HG02571 (cell line): ENCODE data around the gene SRSF2.
"Not testable (repeated sequence)": the region's sequence is repeated elsewhere in the genome, so short reads cannot be mapped to it uniquely, and the experiment has no call there.

Source experiments
- ATAC-seq: cut with Tn5 transposase; IDR thresholded peaks from one replicate; pipeline ENCODE4 v1.9.1; 2021; ENCODE audit warnings: mild to moderate bottlenecking, moderate library complexity; ENCODE audit not compliant: unreplicated experiment

SRSF2 gene

DNA sequence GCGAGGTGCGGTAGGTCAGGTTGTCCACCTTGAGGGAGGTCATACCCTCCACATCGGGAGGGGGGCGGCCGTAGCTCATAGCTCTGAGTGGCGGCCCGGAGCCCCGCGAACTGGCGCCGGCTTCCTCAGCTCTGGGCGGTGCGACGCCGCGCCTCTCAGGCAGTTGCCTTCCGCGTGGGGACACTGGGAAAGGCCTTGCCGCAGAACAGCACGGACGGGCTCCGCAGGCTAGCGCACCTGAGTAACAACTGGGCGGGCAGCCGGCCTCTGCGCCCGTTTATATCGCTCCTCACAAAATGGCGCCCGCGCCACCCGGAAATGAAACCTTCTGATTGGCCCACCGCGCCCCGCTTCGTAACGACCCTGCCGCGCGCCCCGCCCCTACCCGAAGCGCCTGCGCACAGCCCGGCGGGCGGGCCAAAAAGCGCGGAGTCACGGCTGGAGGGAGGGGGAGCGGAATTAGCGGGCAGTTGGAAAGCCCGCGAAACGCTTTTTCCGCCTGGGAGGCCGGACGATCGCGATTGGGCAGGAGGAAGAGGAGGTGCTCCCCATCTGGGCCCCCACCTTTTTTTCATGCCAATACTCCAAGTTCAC, at the start of gene SRSF2:
TSS of gene SRSF2 (minus strand) at position 250 of the 594 bp plus-strand sequence. CDS start at position 79, 171 bp downstream.
- peak; percentile 67 for ATAC-seq

DNA sequence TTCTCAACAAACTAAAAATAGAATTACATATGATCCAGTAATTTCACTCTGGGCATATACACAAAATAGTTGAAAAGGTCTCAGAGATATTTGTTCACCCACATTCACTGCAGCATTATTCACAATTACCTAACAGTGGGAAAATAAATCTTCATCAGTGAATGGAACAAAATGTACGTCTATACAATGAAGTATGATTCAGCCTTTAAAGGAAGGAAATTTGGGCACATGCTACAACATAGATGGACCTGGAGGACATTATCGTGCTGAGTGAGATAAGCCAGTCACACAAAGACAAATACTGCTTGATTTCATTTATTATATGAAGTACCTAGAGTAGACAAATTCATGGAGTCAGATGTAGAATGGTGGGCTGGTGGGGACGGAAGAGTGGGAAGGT, 47.8 kb upstream of the SRSF2 start:
- no peak for ATAC-seq

- no peak for ATAC-seq
Measured at GRCh38 chr17:76783146-76783545, 46.0 kb upstream of the SRSF2 start.

GRCh38 chr17:76781056-76781982, 44.2 kb upstream of the SRSF2 start:
- no peak for ATAC-seq

- ATAC-seq: no peak
Measured at GRCh38 chr17:76775021-76775600, 38.0 kb upstream of the SRSF2 start.

DNA sequence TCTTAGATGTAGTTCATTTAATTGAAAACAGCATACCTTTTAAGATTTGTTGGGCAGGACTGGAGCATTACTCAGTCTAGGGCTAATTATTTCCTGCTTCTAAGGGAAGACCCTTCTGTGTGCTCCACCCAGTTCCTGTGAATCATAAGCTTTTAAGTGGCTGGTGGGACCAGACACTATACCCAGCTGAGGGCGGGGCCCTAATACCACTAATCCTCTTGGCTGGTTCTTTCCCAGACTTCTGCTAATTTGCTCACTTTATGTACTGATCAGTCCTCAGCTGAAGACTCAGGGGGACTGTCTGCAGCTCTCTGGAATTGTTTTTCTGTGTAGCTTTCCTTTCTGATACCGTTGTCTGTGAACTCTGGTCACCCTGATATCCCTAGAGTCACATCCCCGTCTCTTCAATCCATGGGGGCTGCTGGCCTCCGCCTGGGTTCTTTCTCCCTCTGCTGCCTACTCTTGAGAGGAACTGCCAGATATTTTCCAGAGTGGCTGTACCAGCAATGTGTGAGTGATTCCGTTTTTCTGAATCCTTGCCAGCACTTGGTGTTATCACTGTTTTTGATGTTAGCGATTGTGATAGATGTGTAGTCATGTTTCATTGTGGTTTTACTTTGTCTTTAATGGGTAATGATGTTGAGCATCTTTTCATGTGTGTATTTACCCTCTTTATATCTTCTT, 35.9 kb upstream of the SRSF2 start:
- ATAC-seq: no peak

- ATAC-seq: no peak
Measured at GRCh38 chr17:76758570-76758969, 21.4 kb upstream of the SRSF2 start.

DNA sequence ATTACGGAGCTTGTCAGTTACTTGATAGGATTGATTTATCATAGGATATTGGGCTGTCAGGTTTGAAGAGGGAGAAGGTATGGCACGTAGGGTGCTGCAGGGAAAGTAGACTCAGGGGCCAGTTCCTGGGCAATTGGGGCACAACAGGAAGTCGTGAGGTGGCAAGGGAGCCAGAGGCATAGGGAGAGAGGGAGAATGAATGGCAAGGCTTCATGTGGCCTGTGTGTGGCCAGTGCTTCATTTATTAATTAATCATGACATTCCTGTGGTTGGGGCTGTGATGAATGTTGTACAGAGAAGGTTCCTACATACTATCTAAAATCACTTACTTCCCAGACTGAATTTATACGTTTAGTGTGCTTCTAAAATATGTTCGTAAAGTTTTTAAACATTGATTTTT, 20.1 kb upstream of the SRSF2 start:
- no peak for ATAC-seq

DNA sequence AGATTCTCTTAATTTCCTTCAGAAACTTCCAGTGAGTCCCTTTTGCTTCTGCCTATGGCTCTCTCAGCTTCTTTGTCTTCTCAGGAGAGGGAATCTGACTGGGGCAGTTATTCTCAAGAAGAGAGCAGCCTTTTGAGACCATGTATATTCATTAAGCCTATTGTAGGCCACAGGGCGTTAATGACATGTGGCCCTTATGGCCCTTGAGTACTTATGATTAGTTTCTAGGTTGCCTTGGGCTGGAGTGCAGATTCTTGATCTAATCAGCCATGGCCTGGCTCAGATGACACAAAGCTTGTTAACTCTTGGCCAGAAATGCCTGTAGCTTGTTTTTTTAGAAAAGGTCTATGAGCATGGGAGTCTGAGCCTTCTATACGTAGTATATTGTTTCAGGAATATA, 18.2 kb upstream of the SRSF2 start:
- no peak for ATAC-seq

GRCh38 chr17:76753061-76753961, 16.2 kb upstream of the SRSF2 start:
- no peak for ATAC-seq

GRCh38 chr17:76752006-76752405, 14.9 kb upstream of the SRSF2 start:
- no peak for ATAC-seq

- no peak for ATAC-seq
Measured at GRCh38 chr17:76751416-76751993, 14.4 kb upstream of the SRSF2 start.

- no peak for ATAC-seq
Measured at GRCh38 chr17:76748657-76749056, 11.5 kb upstream of the SRSF2 start.

DNA sequence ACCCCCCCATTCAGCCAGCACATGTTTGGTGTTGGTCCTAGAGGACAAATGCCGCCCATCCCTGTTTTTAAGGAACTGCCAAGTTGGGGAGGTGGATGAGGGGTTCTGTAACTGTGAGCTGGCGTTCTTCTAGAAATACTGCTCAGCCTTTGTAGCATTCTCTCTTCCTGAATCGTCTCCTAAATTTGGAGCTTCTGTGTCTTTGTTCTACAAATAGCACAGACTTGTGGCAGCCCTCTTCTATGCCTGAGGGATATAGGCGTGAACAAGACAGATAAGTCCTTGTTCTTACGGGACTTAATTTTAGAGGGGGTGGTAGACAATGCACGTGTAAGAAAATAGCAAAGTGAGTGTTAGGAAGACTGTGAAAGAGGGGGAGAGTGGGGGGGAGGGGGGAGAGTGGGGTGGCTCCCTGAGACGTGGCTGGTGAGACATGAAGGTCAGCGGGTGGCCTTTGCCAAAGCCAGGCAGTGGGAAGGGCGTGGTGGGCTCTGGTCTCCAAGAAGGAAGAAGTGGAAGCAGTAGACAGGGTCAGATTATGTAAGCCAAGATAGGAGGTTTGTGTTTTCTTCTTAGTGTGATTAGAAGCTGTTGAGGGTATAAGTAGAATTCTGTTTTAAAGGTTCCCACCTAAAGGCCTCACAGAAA, 10.7 kb upstream of the SRSF2 start:
- no peak for ATAC-seq

DNA sequence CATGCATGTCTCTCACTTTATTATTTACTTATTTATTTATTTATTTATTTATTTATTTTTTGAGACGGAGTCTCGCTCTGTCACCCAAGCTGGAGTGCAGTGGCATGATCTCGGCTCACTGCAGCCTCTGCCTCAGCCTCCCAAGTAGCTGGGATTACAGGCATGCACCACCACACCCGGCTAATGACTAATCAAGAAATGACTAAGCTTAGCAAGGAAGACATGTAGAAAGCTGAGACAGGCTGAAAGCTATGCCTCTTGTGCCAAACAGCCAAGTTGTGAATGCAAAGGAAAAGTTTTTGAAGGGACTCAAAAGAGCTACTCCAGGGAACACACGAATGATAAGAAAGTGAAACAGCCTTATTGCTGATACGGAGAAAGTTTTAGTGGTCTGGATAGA, 8.7 kb upstream of the SRSF2 start:
- not testable (repeated sequence) for ATAC-seq

GRCh38 chr17:76744747-76745146, 7.6 kb upstream of the SRSF2 start:
- ATAC-seq: no peak

GRCh38 chr17:76742958-76743357, 5.8 kb upstream of the SRSF2 start:
- no peak for ATAC-seq

DNA sequence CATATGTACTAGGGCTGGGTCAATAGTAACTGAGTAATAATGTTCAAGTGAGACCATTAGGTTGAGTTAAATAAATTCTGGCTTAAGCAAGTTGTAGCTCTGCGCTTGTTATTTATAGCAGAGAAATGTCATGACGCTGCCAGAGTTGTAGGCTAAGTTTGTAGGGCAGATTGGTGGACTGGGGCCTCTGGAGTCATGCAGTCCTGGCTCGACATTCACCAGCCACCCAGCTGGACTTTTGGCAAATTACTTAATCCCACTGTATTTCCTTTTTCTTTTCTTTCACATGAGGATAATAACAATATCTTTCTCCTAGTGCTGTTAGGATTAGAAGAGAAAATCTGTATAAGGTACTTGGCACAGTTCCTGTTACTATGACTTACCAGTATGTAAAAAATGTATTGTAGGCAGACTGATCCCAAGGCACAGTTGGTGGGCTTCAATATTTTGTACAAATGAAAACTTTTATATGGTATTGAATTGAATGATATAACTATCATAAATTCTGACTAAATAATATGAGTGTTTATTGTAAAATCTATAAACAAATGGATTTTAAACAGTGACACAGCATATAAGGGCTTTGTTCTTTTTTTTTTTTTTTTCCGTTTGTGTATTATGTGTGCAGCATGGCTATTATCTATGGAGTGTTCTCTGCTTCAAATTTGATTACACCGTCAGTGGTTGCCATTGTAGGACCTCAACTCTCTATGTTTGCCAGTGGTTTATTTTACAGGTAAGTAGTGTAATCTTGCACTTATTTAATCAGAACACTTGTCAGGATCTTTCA, 3.4 kb upstream of the SRSF2 start:
- no peak for ATAC-seq
